ENCODE data around the gene OR52D1.

OR52D1 gene

GRCh38 chr11:5488385-5488784 is at the start of gene OR52D1:
Gene OR52D1, plus strand, starts transcription at chr11:5488685. Its CDS starts 22 bp downstream, at chr11:5488707.
- DNase-seq, result no peak

- no peak for DNase-seq
These were observed 47.1 kb upstream of the OR52D1 start, which contains the start of gene OR51I1 for GRCh38 chr11:5441414-5441813. Gene OR51I1, minus strand, starts transcription at chr11:5441514. Its CDS starts 0 bp downstream, at chr11:5441514.

- DNase-seq, result no peak
These were observed 44.6 kb upstream of the OR52D1 start for GRCh38 chr11:5443835-5444393.

GRCh38 chr11:5449023-5449422 is 39.5 kb upstream of the OR52D1 start, which contains the start of gene OR51I2:
Gene OR51I2, plus strand, starts transcription at chr11:5449323. Its CDS starts 4,166 bp downstream, at chr11:5453489.
- no peak for DNase-seq

- DNase-seq, result no peak
These were observed 39.1 kb upstream of the OR52D1 start for GRCh38 chr11:5449432-5449831.

- no peak for DNase-seq
These were observed 27.4 kb upstream of the OR52D1 start for GRCh38 chr11:5460983-5461621.

- no peak for DNase-seq
These were observed 21.0 kb upstream of the OR52D1 start for GRCh38 chr11:5467527-5467926.

- DNase-seq, result no peak
These were observed 14.6 kb upstream of the OR52D1 start for GRCh38 chr11:5473921-5474320.

- peak; percentile 31 for DNase-seq
These were observed 12.2 kb upstream of the OR52D1 start for GRCh38 chr11:5476186-5476819.

- no peak for DNase-seq
These were observed 2.5 kb upstream of the OR52D1 start for GRCh38 chr11:5486003-5486402.

GRCh38 chr11:5486421-5486820 is 2.1 kb upstream of the OR52D1 start:
- no peak for DNase-seq

GRCh38 chr11:5488798-5489399 is 414 bp downstream of the OR52D1 start:
- no peak for DNase-seq

GRCh38 chr11:5489576-5490357 is 1.3 kb downstream of the OR52D1 start:
- DNase-seq, result no peak

- no peak for DNase-seq
These were observed 11.2 kb downstream of the OR52D1 start for GRCh38 chr11:5499671-5500070.

GRCh38 chr11:5500393-5500801 is 11.9 kb downstream of the OR52D1 start:
- no peak for DNase-seq

- DNase-seq, result no peak
These were observed 16.0 kb downstream of the OR52D1 start for GRCh38 chr11:5504403-5504921.

GRCh38 chr11:5505363-5506048 is 17.0 kb downstream of the OR52D1 start:
- DNase-seq, result no peak

- no peak for DNase-seq
These were observed 18.9 kb downstream of the OR52D1 start for GRCh38 chr11:5507177-5507932.

GRCh38 chr11:5507933-5508305 is 19.4 kb downstream of the OR52D1 start:
- no peak for DNase-seq

- no peak for DNase-seq
These were observed 20.1 kb downstream of the OR52D1 start for GRCh38 chr11:5508605-5509004.

GRCh38 chr11:5509803-5510202 is 21.3 kb downstream of the OR52D1 start, which contains the start of gene UBQLN3:
Gene UBQLN3, minus strand, starts transcription at chr11:5509957. Its CDS starts 399 bp downstream, at chr11:5509558.
- DNase-seq, result no peak

Data from NCI-H146 (cell line).